Testis (tissue), 3 donors: ENCODE results near the gene THUMPD1. TPM values are rescaled to one million over a fixed set of nuclear protein-coding genes. Genes with fewer than 3 reads are reported as not detected.

Experiments
- DNase-seq: peaks from one replicate; pipeline ENCODE4 v3.0.0-alpha.2; 2019
- H3K27ac ChIP-seq, 2 donors: fragments of 200-600 bp; sonication (generic); one replicate each; pipeline ENCODE4 v1.5.1; 2019
- H3K27me3 ChIP-seq: fragments of 200-600 bp; sonication (generic); one replicate; pipeline ENCODE4 v1.5.1; 2019
- H3K36me3 ChIP-seq: fragments of 200-600 bp; sonication (generic); one replicate; pipeline ENCODE4 v1.5.1; 2017; ENCODE audit warnings: low read depth; ENCODE audit errors: missing control alignments
- H3K4me1 ChIP-seq: fragments of 200-600 bp; sonication (generic); one replicate; pipeline ENCODE4 v1.5.1; 2019
- H3K4me3 ChIP-seq, 2 donors: fragments of 200-600 bp; sonication (generic); one replicate each; pipeline ENCODE4 v1.5.1; 2017 to 2019
- H3K9me3 ChIP-seq: fragments of 200-600 bp; sonication (generic); one replicate; pipeline ENCODE4 v1.5.1; 2017
- CTCF ChIP-seq, 3 experiments: fragments of 450-650 bp in 2 of 3; fragments of 200-600 bp in 1 of 3; sonication (generic) in 1 of 3; IDR thresholded peaks; one replicate each; pipeline ENCODE4 v1.5.1; 2016 to 2019; ENCODE audit warnings: antibody characterized with exemption in 3 of 3, mild to moderate bottlenecking in 2 of 3, moderate library complexity in 1 of 3
- POLR2A ChIP-seq: fragments of 450-650 bp; IDR thresholded peaks from one replicate; pipeline ENCODE4 v1.6.1; 2017; ENCODE audit warnings: antibody characterized with exemption, mild to moderate bottlenecking, moderate library complexity
- WGBS, 2 donors: methylation state at CpG; one replicate each; pipeline ENCODE4 v1.1.5; 2018; 5-methylcytosine and 5-hydroxymethylcytosine counted together
- intact Hi-C: fragments of 100-400 bp; cut with DNase I; formaldehyde crosslinking; loops from one replicate; pipeline ENCODE4 v1.15.1; 2023; ENCODE audit warnings: low total_unique reads
- polyA plus RNA-seq: library from polyadenylated mRNA; stranded (reverse); fragments of 350-450 nt; fragmentation: Illumina TruSeq; extraction: RNeasy Lipid Tissue Mini Kit (QIAGEN cat#74804); gene quantifications from one replicate; pipeline ENCODE4 v1.2.3, GENCODE V29; 2014; ENCODE audit warnings: low read depth, low replicate concordance; ENCODE audit not compliant: insufficient read depth
- total RNA-seq, 2 donors: library from RNA; depleted of rRNA; stranded (reverse); fragments of >200 nt; gene quantifications; one replicate each; pipeline ENCODE4 v1.2.3, GENCODE V29; 2016

The THUMPD1 gene
- total and polyA plus RNA-seq, 3 donors from 2014 or later: 35.0 to 111 (median 100) TPM

- no peak for TF ChIP-seq POLR2A
- no peak for TF ChIP-seq CTCF (IDR thresholded peaks at IDR 0.05)
- intact Hi-C loops: no loop called here
- DNase-seq: no peak
- H3K27ac ChIP-seq: no peak overlapping the region
- H3K36me3 ChIP-seq: no peaks in the 10 kb centered on the region
- 77 to 82% methylated on average over 1 of the region's 1 CpG for WGBS, 2 donors
- no peaks in the 10 kb centered on the region for H3K9me3 ChIP-seq
- H3K4me3 ChIP-seq: no peak overlapping the region
- H3K4me1 ChIP-seq: no peaks in the 10 kb centered on the region
- no peaks in the 10 kb centered on the region for H3K27me3 ChIP-seq
These were observed 12.1 kb upstream of the THUMPD1 start for GRCh38 chr16:20753727-20754126.

- no peak overlapping the region for H3K4me3 ChIP-seq
- TF ChIP-seq POLR2A (no peak), CTCF (IDR thresholded peaks at IDR 0.05) (no peak)
- WGBS, 2 donors: 90 to 100% methylated on average over 1 of the region's 1 CpG
- H3K27me3 ChIP-seq: no peaks in the 10 kb centered on the region
- no peaks in the 10 kb centered on the region for H3K4me1 ChIP-seq
- no peak for DNase-seq
- H3K9me3 ChIP-seq: no peaks in the 10 kb centered on the region
- intact Hi-C loops: no loop called here
- H3K27ac ChIP-seq: no peak overlapping the region
- H3K36me3 ChIP-seq: no peaks in the 10 kb centered on the region
These were observed 8.9 kb upstream of the THUMPD1 start for GRCh38 chr16:20750558-20750957.

- 88 to 100% methylated on average over 1 of the region's 1 CpG for WGBS, 2 donors
- no peaks in the 10 kb centered on the region for H3K27me3 ChIP-seq
- intact Hi-C loops: no loop called here
These were observed 7.9 kb upstream of the THUMPD1 start for GRCh38 chr16:20749474-20749873.

GRCh38 chr16:20747030-20747816 lies 5.6 kb upstream of the THUMPD1 start:
- Histone ChIP-seq H3K27me3 (no peaks in the 10 kb centered on the region), H3K9me3 (no peaks in the 10 kb centered on the region), H3K4me3 (no peak overlapping the region), H3K4me1 (no peaks in the 10 kb centered on the region), H3K36me3 (no peaks in the 10 kb centered on the region), H3K27ac (peak overlapping the region; percentile 10 to 22)
- no peak for DNase-seq
- TF ChIP-seq CTCF (IDR thresholded peaks at IDR 0.05): no peak
- no peak for TF ChIP-seq POLR2A
- WGBS, 2 donors: 57 to 63% methylated on average over 4 of the region's 4 CpGs
- intact Hi-C loops: no loop called here

More at GRCh38 chr16:20749474-20749873, 7.9 kb upstream of the THUMPD1 start:
- no peak for DNase-seq
- no peak overlapping the region for H3K4me3 ChIP-seq
- H3K27ac ChIP-seq: no peak overlapping the region
- TF ChIP-seq POLR2A: no peak
- TF ChIP-seq CTCF (IDR thresholded peaks at IDR 0.05): no peak
- no peaks in the 10 kb centered on the region for H3K4me1 ChIP-seq
- H3K9me3 ChIP-seq: no peaks in the 10 kb centered on the region
- H3K36me3 ChIP-seq: no peaks in the 10 kb centered on the region

GRCh38 chr16:20746461-20746860 lies 4.8 kb upstream of the THUMPD1 start:
- Histone ChIP-seq H3K36me3 (no peaks in the 10 kb centered on the region), H3K27ac (peak overlapping the region; percentile 10 to 22), H3K9me3 (no peaks in the 10 kb centered on the region), H3K27me3 (no peaks in the 10 kb centered on the region), H3K4me1 (no peaks in the 10 kb centered on the region), H3K4me3 (no peak overlapping the region)
- intact Hi-C loops: no loop called here
- no peak for DNase-seq
- no peak for TF ChIP-seq CTCF (IDR thresholded peaks at IDR 0.05)
- TF ChIP-seq POLR2A: no peak
- WGBS, 2 donors: 95% methylated on average over 3 of the region's 3 CpGs
